Type B pancreatic cell (in vitro differentiated cells): ENCODE measurements around the gene CCDC154. TPM values are rescaled to one million over a fixed set of nuclear protein-coding genes. Genes with fewer than 3 reads are reported as not detected.
"Not testable (repeated sequence)": the region's sequence is repeated elsewhere in the genome, so short reads cannot be mapped to it uniquely, and the experiment has no call there.

Experiments used
- DNase-seq: peaks from one replicate; pipeline ENCODE4 v3.0.0; 2021; ENCODE audit warnings: mixed read lengths; ENCODE audit not compliant: unreplicated experiment; ENCODE audit errors: extremely low spot score
- H3K27ac Mint-ChIP-seq: 2 replicates; pipeline ENCODE4 v1.8.0; 2021; ENCODE audit warnings: mild to moderate bottlenecking, mixed read lengths
- H3K27me3 Mint-ChIP-seq: 2 replicates; pipeline ENCODE4 v1.8.0; 2021; ENCODE audit warnings: mixed read lengths
- H3K36me3 Mint-ChIP-seq: 2 replicates; pipeline ENCODE4 v1.8.0; 2021; ENCODE audit warnings: mixed read lengths
- H3K4me1 Mint-ChIP-seq: one replicate; pipeline ENCODE4 v1.8.0; 2021; ENCODE audit warnings: mixed read lengths; ENCODE audit not compliant: unreplicated experiment
- H3K4me3 Mint-ChIP-seq: 2 replicates; pipeline ENCODE4 v1.8.0; 2021; ENCODE audit warnings: mild to moderate bottlenecking, mixed read lengths
- H3K9me3 Mint-ChIP-seq: 2 replicates; pipeline ENCODE4 v1.8.0; 2021; ENCODE audit warnings: mixed read lengths
- total RNA-seq: library from RNA; stranded (reverse); gene quantifications from 2 replicates; pipeline ENCODE4 v1.2.1, GENCODE V29; 2021; ENCODE audit warnings: low replicate concordance
- TF ChIP-seq, protein P1 (sequence below): fragments of 200-600 bp; sonication (generic); conservative IDR thresholded peaks from 2 replicates; pipeline ENCODE4 v1.5.0; 2021; ENCODE audit warnings: antibody characterized with exemption, mild to moderate bottlenecking

CCDC154 gene
- total RNA-seq, 1 donor from 2014 or later: 5.0 TPM

DNA sequence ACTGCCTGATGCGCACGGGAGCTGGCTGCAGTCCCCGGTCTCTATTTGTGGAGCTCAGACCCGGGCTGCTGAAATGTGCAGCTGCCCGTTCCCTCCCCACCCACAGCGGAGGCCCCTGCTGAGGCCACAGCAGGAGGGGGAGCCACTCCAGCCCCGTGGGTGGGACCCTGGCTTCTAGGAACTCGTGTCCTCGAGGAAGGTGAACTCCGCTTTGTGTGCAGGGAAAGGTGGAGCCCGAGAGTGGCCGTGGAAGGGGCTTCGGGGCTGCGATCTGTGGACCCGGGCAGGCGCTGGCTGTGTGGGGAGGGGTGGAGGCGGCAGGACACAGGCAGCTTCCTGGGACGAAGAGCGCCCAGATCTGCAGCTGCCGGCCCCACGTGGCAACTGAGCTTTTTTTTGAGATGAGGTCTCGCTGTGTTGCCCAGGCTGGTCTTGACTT, 2.9 kb downstream of the CCDC154 start:
- H3K27ac Mint-ChIP-seq: no peak overlapping the region
- no peaks in the 10 kb centered on the region for H3K36me3 Mint-ChIP-seq
- H3K9me3 Mint-ChIP-seq: no peaks in the 10 kb centered on the region
- DNase-seq: no peak
- no peaks in the 10 kb centered on the region for H3K27me3 Mint-ChIP-seq
- TF ChIP-seq, protein P1, sequence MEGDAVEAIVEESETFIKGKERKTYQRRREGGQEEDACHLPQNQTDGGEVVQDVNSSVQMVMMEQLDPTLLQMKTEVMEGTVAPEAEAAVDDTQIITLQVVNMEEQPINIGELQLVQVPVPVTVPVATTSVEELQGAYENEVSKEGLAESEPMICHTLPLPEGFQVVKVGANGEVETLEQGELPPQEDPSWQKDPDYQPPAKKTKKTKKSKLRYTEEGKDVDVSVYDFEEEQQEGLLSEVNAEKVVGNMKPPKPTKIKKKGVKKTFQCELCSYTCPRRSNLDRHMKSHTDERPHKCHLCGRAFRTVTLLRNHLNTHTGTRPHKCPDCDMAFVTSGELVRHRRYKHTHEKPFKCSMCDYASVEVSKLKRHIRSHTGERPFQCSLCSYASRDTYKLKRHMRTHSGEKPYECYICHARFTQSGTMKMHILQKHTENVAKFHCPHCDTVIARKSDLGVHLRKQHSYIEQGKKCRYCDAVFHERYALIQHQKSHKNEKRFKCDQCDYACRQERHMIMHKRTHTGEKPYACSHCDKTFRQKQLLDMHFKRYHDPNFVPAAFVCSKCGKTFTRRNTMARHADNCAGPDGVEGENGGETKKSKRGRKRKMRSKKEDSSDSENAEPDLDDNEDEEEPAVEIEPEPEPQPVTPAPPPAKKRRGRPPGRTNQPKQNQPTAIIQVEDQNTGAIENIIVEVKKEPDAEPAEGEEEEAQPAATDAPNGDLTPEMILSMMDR: no peak
- no peak overlapping the region for H3K4me3 Mint-ChIP-seq
- no peaks in the 10 kb centered on the region for H3K4me1 Mint-ChIP-seq

DNA sequence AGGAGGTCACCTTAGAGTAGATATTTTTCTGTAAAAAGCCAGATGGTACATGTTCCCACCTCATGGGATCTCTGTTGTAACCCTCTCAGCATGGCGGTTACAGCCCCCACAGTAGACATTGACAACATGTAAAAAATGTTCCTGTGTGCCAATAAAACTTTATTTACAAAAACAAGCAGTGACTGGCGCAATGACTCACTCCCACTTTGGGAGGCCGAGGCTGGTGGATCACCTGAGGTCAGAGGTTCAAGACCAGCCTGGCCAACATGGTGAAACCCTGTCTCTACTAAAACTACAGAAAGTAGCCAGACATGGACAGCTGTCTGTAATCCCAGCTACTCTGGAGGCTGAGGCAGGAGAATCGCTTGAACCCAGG, 4.7 kb downstream of the CCDC154 start:
- H3K4me3 Mint-ChIP-seq, H3K9me3 Mint-ChIP-seq, H3K4me1 Mint-ChIP-seq, H3K36me3 Mint-ChIP-seq, DNase-seq, H3K27ac Mint-ChIP-seq, H3K27me3 Mint-ChIP-seq: not testable (repeated sequence)

DNA sequence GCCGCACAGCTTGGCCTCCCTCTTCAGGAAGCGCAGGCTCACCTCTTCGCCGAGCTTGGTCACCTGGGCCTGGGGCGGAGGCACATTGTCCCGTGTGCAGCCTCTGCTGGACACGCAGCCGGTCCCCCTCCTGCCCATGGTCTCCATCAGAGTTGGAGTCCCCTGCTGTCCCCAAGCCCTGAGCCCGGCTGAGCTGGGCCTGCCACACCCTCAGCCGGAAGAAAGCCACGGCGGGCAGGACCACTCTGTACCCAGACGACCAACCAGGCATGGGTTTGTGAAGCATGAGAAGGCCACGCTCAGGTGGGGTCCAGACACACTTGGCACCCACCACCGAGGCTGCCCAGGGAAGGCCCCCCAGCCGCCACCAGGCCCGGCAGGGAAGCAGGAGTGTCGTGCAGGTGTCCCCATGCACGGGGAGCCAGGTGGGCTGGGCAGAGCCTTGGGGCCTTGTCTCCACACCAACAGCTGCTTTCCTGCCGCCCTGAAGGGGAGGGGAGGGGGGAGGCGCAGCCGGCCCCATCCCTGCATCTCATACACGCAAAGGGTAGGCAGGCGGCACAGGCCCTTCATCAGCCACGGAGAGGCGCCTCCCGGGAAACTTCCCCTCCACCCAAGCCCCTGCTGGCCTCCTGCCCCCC, 5.2 kb downstream of the CCDC154 start:
- H3K27ac Mint-ChIP-seq: no peak overlapping the region
- H3K4me3 Mint-ChIP-seq: no peak overlapping the region
- H3K36me3 Mint-ChIP-seq: no peaks in the 10 kb centered on the region
- DNase-seq: no peak
- TF ChIP-seq, protein P1: no peak
- no peaks in the 10 kb centered on the region for H3K4me1 Mint-ChIP-seq
- no peaks in the 10 kb centered on the region for H3K9me3 Mint-ChIP-seq
- H3K27me3 Mint-ChIP-seq: no peaks in the 10 kb centered on the region

DNA sequence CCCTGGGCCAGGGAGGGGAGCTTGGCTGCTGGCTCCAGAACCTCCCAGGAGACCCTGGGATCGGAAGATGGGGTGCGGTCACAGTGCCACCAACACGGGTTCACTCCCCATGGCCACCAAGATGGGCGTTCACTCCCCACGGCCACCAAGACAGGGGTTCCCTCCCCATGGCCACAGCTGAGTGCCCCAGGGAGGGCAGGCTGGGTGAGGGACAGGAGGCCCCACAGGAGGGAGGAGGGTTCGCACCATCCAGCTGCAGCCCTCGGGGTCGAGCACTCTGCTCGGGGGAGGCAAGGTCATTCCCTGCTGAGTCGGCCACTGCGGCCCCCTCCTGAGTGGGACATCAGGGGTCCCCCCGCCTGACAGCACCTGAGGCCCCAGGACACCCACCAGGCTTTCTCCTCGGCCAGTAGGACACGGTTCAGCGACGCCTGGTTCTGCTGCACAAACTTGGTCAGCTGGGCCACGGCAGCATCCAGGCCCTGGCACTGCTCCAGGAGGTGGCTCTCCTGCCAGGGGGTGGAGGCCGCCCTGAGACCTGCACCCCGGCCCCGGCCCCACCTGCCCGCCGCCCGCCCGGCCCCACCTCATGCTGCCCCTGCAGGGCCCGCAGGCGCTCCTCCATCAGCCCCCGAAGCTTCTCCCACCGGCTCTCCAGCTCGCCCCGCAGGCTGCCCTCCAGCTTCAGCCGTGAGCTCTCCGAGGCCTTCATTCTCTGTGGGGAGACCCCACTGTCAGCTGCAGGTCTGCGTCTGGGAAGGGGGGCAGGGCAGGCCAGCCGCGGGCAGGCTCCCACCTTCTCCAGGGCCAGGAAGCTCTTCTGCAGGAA, 5.9 kb downstream of the CCDC154 start:
- DNase-seq: no peak
- Mint-ChIP-seq H3K4me3 (no peak overlapping the region), H3K9me3 (no peaks in the 10 kb centered on the region), H3K36me3 (no peaks in the 10 kb centered on the region), H3K27me3 (no peaks in the 10 kb centered on the region), H3K27ac (no peak overlapping the region), H3K4me1 (no peaks in the 10 kb centered on the region)
- TF ChIP-seq, protein P1: no peak

DNA sequence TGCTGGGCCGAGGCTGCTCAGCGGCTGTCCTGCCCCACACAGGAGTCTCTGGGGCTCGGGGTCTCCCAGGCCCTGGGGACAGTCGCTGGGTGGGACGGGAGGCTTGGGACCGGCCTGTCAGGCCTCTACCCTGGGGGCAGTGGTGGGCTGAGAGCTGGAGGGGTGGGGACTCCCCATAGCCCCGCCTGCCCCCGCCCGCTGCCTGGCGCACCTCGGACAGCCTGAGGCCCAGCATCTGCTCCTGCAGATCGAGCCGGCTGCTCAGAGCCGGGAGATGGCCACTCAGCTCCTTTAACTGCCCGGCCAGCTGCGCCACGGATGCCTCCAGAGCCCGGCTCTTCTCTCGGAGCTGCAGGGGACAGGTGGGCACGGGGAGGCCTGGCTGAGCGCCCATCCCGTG, 6.8 kb downstream of the CCDC154 start:
- no peaks in the 10 kb centered on the region for H3K9me3 Mint-ChIP-seq
- DNase-seq: no peak
- H3K4me1 Mint-ChIP-seq: no peaks in the 10 kb centered on the region
- H3K36me3 Mint-ChIP-seq: no peaks in the 10 kb centered on the region
- H3K27ac Mint-ChIP-seq: no peak overlapping the region
- H3K4me3 Mint-ChIP-seq: no peak overlapping the region
- TF ChIP-seq, protein P1: no peak
- no peaks in the 10 kb centered on the region for H3K27me3 Mint-ChIP-seq

DNA sequence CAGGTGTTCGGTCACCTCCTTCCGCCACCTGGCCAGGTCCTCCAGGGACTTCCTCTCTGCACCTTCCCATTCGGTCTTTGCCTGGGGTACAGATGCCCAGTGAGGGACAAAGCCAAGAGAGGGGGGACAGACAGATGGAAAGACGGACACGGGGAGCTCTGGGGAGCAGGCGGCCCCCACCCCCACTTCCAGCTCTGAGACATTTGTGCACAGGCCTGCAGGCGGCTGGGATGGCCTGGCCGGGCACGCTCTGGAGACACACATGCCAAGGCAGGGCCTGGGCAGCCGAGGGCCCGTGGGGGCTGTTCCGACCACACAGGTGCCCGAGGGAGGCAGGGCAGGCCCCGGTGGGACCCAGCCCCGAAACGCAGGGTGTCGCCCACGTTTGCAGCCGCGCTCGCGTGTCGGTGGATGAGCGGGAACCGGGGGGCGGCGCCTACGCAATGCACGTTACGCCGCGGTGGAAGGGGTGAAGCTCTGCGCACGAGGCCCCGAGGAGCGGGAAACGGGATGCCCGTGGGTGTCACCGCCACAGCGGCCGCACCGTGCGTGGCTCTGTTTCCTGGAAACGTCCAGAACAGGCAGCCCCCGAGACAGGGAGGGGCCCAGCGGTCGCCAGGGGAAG, 7.5 kb downstream of the CCDC154 start:
- H3K4me3 Mint-ChIP-seq: no peak overlapping the region
- H3K27me3 Mint-ChIP-seq: no peaks in the 10 kb centered on the region
- no peaks in the 10 kb centered on the region for H3K9me3 Mint-ChIP-seq
- TF ChIP-seq, protein P1: no peak
- DNase-seq: no peak
- no peaks in the 10 kb centered on the region for H3K4me1 Mint-ChIP-seq
- no peaks in the 10 kb centered on the region for H3K36me3 Mint-ChIP-seq
- H3K27ac Mint-ChIP-seq: no peak overlapping the region
